ENCODE measurements around the gene SURF4. TPM values are rescaled to one million over a fixed set of nuclear protein-coding genes. Genes with fewer than 3 reads are reported as not detected.

SURF4 gene
- total and polyA plus RNA-seq, 2 of the 13 experiments (the other 11 are each of a cell fraction or from before 2014, with no cell fraction given), result 220 to 265 TPM

DNA sequence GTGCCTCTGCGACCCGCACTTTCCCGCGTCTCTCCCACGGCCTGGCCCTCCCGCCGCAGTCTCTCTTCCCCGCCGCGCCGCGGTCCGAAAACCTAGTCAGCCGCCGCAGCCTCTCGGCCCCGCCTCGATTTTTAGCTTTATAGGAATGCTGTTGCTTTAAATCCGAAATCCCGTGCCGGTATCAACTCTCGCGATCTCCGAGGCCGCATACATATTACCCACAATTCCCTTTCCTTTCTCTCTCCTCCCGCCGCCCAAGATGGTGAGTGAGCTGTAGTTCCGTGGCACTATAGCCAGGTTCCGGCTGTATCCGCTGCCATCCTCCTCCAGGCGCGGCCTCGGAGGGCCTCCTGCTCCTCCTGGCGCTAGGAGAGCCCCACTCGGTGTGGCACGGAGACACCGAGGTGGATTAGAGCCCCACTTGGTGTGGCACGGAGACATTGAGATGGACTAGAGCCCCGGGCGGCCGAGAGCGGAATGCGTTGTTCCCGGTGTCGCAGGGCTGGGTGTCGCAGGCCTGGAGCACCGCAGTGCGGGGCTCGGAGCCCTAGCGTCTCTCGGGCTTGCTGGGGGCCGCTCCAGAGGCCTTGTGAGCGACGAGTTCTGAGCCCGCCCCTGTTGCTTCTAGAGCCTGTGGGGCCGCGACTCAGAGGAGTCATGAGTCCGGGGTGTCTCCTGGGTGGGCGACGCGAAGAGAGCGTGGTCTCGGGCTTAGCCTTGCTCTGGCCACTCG, 27.7 kb downstream of the SURF4 start, which contains the start of the genes MED22 and RPL7A (continued):
- TF ChIP-seq TOPORS (CRISPR knock-in tag; IDR thresholded peaks at IDR 0.05) (0 out of 2 replicates have a peak, but pooled peaks have one; percentile 61), ZBTB3 (CRISPR knock-in tag; IDR thresholded peaks at IDR 0.05; ENCODE audit: borderline replicate concordance, low read depth) (no peak; the same call in 1 of the 2 replicates), YEATS4 (CRISPR knock-in tag; IDR thresholded peaks at IDR 0.05; ENCODE audit: borderline replicate concordance) (peak; percentile 67; the same call in 1 of the 2 replicates), BRD4 (CRISPR knock-in tag; IDR thresholded peaks at IDR 0.05) (peak; percentile 90), ZNF501 (CRISPR knock-in tag; IDR thresholded peaks at IDR 0.05) (peak; percentile 95), ZNF564 (CRISPR knock-in tag; IDR thresholded peaks at IDR 0.05) (0 out of 2 replicates have a peak, but pooled peaks have one; percentile 45), ESRRA (CRISPR knock-in tag; IDR thresholded peaks at IDR 0.05; ENCODE audit: low read depth) (0 out of 2 replicates have a peak, but pooled peaks have one; percentile 23)
- TF ChIP-seq, protein P1, sequence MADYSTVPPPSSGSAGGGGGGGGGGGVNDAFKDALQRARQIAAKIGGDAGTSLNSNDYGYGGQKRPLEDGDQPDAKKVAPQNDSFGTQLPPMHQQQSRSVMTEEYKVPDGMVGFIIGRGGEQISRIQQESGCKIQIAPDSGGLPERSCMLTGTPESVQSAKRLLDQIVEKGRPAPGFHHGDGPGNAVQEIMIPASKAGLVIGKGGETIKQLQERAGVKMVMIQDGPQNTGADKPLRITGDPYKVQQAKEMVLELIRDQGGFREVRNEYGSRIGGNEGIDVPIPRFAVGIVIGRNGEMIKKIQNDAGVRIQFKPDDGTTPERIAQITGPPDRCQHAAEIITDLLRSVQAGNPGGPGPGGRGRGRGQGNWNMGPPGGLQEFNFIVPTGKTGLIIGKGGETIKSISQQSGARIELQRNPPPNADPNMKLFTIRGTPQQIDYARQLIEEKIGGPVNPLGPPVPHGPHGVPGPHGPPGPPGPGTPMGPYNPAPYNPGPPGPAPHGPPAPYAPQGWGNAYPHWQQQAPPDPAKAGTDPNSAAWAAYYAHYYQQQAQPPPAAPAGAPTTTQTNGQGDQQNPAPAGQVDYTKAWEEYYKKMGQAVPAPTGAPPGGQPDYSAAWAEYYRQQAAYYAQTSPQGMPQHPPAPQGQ (CRISPR knock-in tag; IDR thresholded peaks at IDR 0.05; ENCODE audit: borderline replicate concordance), result no peak
- TF ChIP-seq, protein P2, sequence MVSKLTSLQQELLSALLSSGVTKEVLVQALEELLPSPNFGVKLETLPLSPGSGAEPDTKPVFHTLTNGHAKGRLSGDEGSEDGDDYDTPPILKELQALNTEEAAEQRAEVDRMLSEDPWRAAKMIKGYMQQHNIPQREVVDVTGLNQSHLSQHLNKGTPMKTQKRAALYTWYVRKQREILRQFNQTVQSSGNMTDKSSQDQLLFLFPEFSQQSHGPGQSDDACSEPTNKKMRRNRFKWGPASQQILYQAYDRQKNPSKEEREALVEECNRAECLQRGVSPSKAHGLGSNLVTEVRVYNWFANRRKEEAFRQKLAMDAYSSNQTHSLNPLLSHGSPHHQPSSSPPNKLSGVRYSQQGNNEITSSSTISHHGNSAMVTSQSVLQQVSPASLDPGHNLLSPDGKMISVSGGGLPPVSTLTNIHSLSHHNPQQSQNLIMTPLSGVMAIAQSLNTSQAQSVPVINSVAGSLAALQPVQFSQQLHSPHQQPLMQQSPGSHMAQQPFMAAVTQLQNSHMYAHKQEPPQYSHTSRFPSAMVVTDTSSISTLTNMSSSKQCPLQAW (CRISPR knock-in tag; IDR thresholded peaks at IDR 0.05), result no peak; the same call in 1 of the 2 replicates
- TF ChIP-seq, protein P3, sequence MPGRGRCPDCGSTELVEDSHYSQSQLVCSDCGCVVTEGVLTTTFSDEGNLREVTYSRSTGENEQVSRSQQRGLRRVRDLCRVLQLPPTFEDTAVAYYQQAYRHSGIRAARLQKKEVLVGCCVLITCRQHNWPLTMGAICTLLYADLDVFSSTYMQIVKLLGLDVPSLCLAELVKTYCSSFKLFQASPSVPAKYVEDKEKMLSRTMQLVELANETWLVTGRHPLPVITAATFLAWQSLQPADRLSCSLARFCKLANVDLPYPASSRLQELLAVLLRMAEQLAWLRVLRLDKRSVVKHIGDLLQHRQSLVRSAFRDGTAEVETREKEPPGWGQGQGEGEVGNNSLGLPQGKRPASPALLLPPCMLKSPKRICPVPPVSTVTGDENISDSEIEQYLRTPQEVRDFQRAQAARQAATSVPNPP (CRISPR knock-in tag; IDR thresholded peaks at IDR 0.05), result no peak
